Large intestine (tissue), 3 donors: Measurements from ENCODE around the gene PHLPP1. TPM values are rescaled to one million over a fixed set of nuclear protein-coding genes. Genes with fewer than 3 reads are reported as not detected.
A peak's percentile ranks its signal among the peaks of the same experiment; 100 is the strongest.

Experiments used
- DNase-seq, 2 donors: peaks; one replicate each; pipeline versions ENCODE4 v3.0.0 to v3.0.0-alpha.2; 2013
- H3K27ac ChIP-seq: one replicate; pipeline ENCODE4 v1.5.1; 2013; ENCODE audit warnings: low read length
- H3K27me3 ChIP-seq: 2 replicates; pipeline ENCODE4 v1.6.1; 2013; ENCODE audit warnings: low read length; ENCODE audit not compliant: control insufficient read depth, insufficient read depth
- H3K36me3 ChIP-seq: 2 replicates; pipeline ENCODE4 v1.6.1; 2013; ENCODE audit warnings: low read length; ENCODE audit not compliant: control insufficient read depth, insufficient read depth
- H3K4me1 ChIP-seq: one replicate; pipeline ENCODE4 v1.6.1; 2013; ENCODE audit warnings: low read length; ENCODE audit not compliant: control insufficient read depth, insufficient read depth
- H3K4me3 ChIP-seq: one replicate; pipeline ENCODE4 v1.5.1; 2013; ENCODE audit warnings: low read length
- H3K9me3 ChIP-seq: one replicate; pipeline ENCODE4 v1.6.1; 2013; ENCODE audit warnings: mild to moderate bottlenecking, low read depth, low read length, moderate library complexity; ENCODE audit not compliant: control insufficient read depth
- WGBS: methylation state at CpG from one replicate; pipeline ENCODE4 v1.1.5; 2013; ENCODE audit warnings: low lambda C conversion rate; ENCODE audit not compliant: insufficient coverage; 5-methylcytosine and 5-hydroxymethylcytosine counted together
- polyA plus RNA-seq: library from polyadenylated mRNA; unstranded; fragments of 120-200 nt; gene quantifications from one replicate; pipeline ENCODE4 v1.2.1, GENCODE V29; 2013

Gene PHLPP1
- polyA plus RNA-seq, 1 donor: 12.1 TPM

DNA sequence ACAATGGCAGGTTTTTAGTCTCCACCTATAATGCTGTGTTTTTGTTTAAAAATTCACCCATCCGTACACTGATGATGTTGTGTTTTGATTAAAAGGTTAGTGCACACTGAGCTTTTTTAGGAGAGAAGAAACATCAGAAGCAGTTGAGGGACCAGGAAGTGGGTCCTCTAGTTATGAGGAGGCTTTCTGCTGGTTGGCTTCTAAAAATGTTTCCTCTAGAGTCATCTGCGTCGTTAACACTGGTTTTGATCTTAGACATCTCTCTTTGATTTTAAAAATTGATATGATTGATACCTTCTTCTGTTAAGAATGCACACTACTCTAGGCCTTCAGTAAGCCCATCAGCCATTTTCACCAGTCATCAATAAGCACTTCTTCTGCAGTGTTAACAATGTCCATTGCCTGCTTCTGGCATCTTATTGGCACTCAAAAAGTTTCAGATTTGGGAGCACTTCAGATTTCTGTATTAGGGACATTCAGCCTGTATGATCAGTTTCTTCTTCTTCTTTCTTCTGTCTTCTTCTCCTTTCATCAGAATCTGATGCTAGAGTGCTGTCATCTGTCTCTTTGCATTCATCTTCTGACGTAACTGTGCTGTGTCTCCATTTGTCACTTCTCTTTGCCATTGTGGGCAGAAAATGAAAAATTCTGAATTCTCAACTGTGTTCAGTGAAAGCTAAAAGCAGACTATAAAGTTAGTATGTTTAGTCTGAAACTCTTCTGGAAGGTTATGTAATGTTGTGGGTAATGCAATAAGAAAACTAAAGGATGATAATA is 56.3 kb downstream of the PHLPP1 start:
- H3K27ac ChIP-seq: no peak overlapping the region
- no CpG with 5 or more reads among the region's 4 CpGs for WGBS

DNA sequence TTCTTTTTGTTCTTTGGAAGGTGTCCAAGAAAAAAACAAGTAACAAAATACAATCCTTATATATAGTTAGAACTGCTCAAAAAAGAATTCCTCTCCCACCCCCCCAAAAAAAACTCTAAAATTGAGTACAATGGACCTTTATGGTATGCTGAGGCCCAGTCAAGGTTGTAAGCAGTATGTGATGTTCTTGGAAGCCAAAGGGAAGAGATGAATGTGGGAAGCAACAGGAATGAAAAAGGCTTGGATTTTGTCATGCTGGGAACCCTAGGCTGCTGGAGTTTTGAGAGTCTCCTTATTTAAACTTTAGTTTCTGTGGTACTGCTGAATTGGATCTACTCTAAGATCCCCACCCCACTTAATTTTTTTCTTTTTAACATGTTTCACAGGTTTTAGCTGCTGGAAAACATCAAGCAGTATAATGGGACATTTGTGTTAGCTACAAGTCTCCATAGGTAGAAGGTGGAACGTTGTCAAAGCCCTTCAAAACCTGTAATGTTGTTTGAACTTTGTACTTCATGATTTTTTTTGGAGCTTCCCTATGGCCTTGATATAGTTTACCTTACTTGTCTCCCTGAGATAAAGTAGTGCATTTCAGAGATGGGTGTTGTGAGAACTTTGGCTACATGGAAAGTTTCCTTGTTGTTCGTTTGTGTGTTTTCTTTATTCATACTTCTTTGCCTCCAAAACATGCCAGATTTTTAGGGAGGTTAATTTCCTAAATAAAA is 57.7 kb downstream of the PHLPP1 start:
- Histone ChIP-seq H3K4me1 (peaks cover 3% of the 10 kb centered on the region), H3K36me3 (no peaks in the 10 kb centered on the region), H3K27ac (no peak overlapping the region), H3K9me3 (no peaks in the 10 kb centered on the region), H3K27me3 (no peaks in the 10 kb centered on the region), H3K4me3 (no peak overlapping the region)
- 8% methylated on average over 2 of the region's 2 CpGs for WGBS
- DNase-seq: peak in 1 of 2 donors; percentile 34

More for the DNA sequence above, 56.3 kb downstream of the PHLPP1 start:
- no peak overlapping the region for H3K4me3 ChIP-seq
- no peaks in the 10 kb centered on the region for H3K9me3 ChIP-seq
- H3K27me3 ChIP-seq: no peaks in the 10 kb centered on the region
- H3K4me1 ChIP-seq: peaks cover 3% of the 10 kb centered on the region
- no peak for DNase-seq
- H3K36me3 ChIP-seq: no peaks in the 10 kb centered on the region

DNA sequence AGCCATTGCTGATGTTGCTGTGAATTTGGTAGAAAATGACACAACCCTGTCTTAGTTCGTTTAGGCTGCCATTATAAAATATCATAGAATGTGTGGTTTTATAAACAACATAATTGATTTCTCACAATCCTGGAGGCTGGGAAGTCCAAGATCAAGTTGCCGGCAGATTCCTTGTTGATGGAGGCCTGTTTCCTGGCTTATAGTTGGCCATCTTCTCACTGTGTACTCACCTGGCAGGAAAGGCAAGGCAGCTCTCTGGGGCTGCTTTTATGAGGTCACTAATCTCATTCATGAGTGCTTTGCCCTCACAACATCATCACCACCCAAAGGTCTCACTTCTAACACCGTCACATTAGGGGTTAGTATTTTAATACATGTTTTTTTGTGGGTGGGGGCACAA is 58.4 kb downstream of the PHLPP1 start:
- Histone ChIP-seq H3K4me3 (no peak overlapping the region), H3K27ac (no peak overlapping the region), H3K9me3 (no peaks in the 10 kb centered on the region), H3K27me3 (no peaks in the 10 kb centered on the region), H3K4me1 (peaks cover 3% of the 10 kb centered on the region), H3K36me3 (no peaks in the 10 kb centered on the region)
- WGBS: no CpG with 5 or more reads among the region's 3 CpGs
- DNase-seq: no peak

DNA sequence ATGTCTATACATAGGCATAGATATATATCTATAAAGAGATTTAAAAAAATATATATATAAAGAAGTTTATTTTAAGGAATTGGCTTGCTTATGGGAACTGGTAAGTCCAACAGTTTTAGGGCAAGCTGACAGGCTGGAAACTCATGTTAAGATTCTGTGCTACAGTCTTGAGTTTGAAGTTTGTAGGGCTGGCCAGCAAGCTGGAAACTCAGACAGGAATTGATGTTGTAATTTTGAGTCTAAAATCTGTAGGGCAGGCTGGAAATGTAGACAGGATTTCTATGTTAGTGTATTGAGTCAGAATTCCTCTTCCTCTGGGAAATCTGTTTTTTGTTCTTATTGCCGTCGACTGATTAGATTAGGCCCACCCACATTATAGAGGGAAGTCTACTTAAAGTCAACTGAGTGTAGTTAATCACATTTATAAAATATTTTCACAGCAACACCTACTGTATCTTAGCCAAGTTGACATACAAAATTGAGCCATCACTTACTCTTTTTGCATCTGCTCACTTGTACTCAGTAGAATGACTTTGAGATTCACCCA is 60.8 kb downstream of the PHLPP1 start:
- H3K27ac ChIP-seq: no peak overlapping the region
- H3K4me3 ChIP-seq: no peak overlapping the region
- no peaks in the 10 kb centered on the region for H3K27me3 ChIP-seq
- no peaks in the 10 kb centered on the region for H3K9me3 ChIP-seq
- H3K36me3 ChIP-seq: no peaks in the 10 kb centered on the region
- H3K4me1 ChIP-seq: peaks cover 3% of the 10 kb centered on the region
- WGBS: no CpG with 5 or more reads among the region's 2 CpGs
- no peak for DNase-seq

DNA sequence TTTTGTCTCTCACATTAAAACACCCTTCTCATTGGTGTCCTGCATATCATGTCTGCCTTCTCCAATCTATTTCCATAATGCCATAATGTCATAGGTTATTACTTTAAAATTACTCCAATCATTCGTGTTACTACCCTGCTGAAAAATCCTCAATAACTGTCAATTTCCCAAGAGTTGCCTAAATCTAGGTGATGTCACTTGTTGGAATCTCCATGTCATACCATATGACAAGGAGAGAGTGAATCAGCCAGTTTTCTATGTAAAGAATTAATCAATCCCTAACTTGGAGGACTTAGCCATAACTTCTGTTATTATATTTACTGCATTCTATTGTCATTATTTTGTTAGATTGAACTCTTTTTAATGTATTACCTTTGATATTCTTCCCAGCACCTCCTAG is 62.5 kb downstream of the PHLPP1 start:
- Histone ChIP-seq H3K27ac (no peak overlapping the region), H3K4me1 (peaks cover 3% of the 10 kb centered on the region), H3K36me3 (no peaks in the 10 kb centered on the region), H3K9me3 (no peaks in the 10 kb centered on the region), H3K4me3 (no peak overlapping the region), H3K27me3 (no peaks in the 10 kb centered on the region)
- no CpG with 5 or more reads among the region's 1 CpG for WGBS
- no peak for DNase-seq

DNA sequence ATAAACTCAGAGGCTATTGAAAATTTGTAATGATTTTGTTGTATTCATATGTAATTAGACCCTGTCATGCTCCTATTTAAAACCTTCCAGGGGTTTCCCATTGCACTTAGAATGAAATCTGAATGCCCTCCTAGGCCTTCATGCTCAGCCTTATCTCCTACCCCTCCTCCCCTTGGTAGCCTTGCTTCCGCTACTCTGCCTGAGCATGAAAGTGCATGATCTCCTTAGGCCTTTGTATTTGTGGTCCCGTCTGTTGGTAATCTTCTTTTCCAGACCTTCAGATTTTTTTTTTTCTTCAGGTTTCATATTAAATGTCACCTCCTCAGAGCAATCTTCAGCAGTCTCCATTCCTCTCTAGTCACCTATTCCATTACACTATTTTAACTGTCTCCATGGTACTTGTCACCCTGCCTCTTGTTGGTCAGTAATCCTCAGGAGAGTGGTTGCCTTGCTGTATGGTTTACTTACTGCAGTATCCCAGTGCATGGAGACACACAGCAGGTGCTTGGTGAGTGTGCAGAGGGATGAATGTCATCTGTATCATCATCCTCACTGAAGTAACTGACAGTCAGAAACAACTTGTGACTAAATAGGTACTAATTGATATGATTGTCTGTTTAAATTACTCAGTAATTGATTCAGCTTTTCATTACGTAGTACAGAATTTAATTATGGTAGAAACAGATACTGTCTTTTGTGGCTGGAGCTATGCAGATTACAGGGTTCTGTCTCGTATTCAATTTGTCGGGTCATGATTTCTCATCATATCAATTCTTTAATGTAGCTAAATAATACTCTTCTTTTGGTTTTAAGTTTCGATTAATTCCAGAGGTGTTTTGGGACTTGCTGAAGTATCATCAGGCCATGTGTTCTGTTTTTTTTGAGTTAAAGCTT is 63.9 kb downstream of the PHLPP1 start:
- H3K36me3 ChIP-seq: no peaks in the 10 kb centered on the region
- WGBS: 92% methylated on average over 6 of the region's 6 CpGs

DNA sequence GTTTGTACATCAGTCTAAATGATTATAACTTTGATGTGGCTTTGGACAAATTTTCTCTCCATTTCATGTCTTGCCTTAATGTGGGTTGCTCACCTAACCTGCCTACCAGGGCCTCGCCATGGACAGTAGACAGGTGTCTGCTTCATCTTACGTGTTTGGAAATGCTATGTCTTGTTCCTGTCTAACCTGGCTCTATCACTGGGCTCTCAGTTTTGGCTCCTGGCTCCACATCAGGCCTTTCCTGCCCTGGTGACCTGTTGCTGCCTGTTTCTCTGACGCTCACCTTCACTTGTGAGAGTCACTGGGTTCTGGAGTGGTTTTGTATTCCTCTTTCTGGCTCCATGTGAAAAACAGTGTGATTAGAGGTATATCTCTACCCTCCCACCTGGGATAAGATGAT is 65.9 kb downstream of the PHLPP1 start:
- no peak overlapping the region for H3K27ac ChIP-seq
- no peaks in the 10 kb centered on the region for H3K9me3 ChIP-seq
- DNase-seq: no peak
- H3K27me3 ChIP-seq: no peaks in the 10 kb centered on the region
- WGBS: no CpG with 5 or more reads among the region's 3 CpGs
- no peak overlapping the region for H3K4me3 ChIP-seq
- H3K36me3 ChIP-seq: no peaks in the 10 kb centered on the region
- H3K4me1 ChIP-seq: no peaks in the 10 kb centered on the region

More for the DNA sequence above, 63.9 kb downstream of the PHLPP1 start:
- H3K27ac ChIP-seq: no peak overlapping the region
- no peaks in the 10 kb centered on the region for H3K27me3 ChIP-seq
- no peak for DNase-seq
- H3K4me1 ChIP-seq: no peaks in the 10 kb centered on the region
- no peaks in the 10 kb centered on the region for H3K9me3 ChIP-seq
- H3K4me3 ChIP-seq: no peak overlapping the region

DNA sequence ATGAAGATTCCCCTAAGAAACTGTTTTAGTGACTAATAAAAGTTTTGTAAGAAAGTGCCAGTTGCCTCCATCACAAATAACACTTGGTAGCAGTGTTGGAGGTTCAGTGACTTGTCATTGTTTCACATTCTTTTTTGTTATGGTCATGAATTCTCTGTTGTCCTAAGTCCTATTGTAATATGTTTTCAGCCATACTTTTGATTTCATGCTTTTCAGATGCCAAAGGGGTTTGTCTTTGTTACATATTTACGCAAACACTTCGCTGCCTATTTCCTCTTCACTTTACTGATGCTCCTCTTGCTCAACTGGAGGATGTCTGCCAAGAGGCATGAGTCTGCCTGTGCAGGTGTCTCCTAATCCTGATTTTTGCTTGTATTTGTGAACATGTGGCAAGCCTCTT is 66.6 kb downstream of the PHLPP1 start:
- Histone ChIP-seq H3K9me3 (no peaks in the 10 kb centered on the region), H3K4me3 (no peak overlapping the region), H3K27me3 (no peaks in the 10 kb centered on the region), H3K36me3 (no peaks in the 10 kb centered on the region), H3K27ac (no peak overlapping the region), H3K4me1 (no peaks in the 10 kb centered on the region)
- DNase-seq: no peak
- WGBS: no CpG with 5 or more reads among the region's 2 CpGs

DNA sequence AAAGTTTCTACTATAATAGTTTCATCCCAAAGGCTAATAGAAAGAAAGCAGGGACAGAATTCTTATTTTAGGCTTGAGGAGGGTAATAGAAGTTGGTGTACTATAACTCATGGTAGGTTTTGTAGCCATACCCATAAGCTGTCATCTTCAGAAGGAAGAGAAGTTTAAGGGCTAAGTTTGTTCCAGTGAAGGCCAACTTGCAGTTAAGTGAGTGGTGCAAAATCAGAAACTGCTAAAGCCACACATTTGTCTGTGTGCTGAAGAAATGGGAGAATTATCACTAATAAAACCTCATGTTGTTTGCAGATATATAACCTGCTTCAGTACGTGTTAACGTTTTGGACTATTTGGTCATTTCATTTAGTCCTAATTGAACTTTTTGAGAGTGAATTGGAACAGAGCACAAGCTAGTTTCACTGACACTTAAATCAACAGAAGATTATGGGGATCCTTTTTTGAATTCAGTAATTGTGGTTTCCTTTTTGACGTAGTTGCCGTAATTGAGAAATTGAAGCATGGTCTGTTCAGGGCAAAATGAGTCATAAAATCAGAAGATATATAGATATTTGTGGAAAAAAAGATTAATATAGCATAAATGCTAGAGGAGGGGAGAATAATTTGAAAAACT is 69.1 kb downstream of the PHLPP1 start:
- no peak for DNase-seq
- WGBS: 82% methylated on average over 2 of the region's 4 CpGs
- Histone ChIP-seq H3K4me3 (no peak overlapping the region), H3K4me1 (no peaks in the 10 kb centered on the region), H3K9me3 (no peaks in the 10 kb centered on the region), H3K27me3 (no peaks in the 10 kb centered on the region), H3K27ac (no peak overlapping the region), H3K36me3 (no peaks in the 10 kb centered on the region)
